ENCODE data around the gene ATP2C1.

ATP2C1 gene

DNA sequence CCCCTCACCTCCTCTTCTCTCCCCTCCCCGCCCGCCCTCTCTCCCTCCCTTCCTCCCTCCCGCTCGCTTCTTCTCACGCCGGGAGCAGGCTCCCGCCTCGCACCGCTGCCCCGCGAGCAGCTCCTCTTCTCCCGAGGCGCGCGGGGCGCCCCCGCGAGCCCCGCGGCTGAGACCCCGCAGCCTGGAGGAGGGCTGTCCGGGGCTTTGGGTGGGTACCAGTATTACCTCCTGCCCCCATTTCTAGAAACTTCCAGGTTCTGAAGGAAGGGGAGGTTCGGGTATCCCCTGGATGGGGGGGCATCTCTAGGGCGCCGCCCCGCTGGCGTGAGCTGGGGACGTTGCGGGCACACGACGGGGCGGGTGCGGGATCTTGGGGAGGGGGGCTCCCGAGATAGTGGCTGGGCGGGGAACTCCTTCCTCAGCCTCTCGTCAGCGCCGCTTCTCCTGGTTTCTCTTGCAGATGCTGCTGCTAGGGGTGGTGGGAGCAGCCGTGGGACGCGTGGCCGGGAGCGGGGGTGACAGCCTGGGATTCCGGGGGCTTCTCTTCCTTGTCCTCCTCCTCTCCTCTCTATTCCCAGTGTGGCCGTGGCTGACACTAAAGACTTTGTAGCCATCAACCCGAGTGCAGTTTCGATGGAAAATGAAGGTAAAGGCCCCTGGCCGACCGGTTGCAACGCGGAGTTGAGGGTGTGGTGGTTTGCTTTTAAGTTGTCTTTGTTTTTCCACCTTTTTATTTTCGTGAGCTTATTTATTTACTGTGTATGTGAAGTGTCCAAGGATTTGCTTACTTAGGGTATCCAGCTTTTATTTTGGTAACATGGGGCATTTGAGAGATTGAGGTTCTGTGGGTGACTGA lies 474 bp downstream of the ATP2C1 start:
- DNase-seq (ENCODE audit: low read depth in 2 of 2), result peak; percentile 2 to 10

GRCh38 chr3:130894986-130895280 lies 1.0 kb downstream of the ATP2C1 start:
- DNase-seq (ENCODE audit: low read depth in 2 of 2), result no peak

GRCh38 chr3:130895690-130896488 lies 2.0 kb downstream of the ATP2C1 start:
- DNase-seq (ENCODE audit: low read depth in 2 of 2), result no peak

DNA sequence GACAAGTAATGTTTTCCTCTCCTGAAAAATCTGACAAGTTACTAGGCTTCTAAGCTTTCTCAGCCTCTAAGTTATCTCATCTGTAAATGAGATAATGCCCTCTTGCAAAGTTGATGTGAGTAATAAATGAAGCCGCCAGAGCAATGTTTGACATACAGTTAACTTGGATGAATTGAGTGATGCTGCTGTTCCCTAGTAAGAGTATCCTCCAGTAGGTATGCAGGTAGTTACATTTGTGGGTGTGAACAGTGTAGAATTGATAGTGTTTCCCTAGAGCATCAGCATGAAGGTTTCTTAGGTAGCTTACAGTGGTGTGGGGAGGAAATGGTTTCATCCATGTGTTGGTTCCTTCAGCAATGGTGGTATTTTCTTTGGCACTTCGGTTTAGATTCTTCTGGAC lies 3.4 kb downstream of the ATP2C1 start:
- DNase-seq (ENCODE audit: low read depth in 2 of 2), result no peak

GRCh38 chr3:130900959-130901358 lies 7.1 kb downstream of the ATP2C1 start:
- DNase-seq (ENCODE audit: low read depth in 2 of 2), result no peak

DNA sequence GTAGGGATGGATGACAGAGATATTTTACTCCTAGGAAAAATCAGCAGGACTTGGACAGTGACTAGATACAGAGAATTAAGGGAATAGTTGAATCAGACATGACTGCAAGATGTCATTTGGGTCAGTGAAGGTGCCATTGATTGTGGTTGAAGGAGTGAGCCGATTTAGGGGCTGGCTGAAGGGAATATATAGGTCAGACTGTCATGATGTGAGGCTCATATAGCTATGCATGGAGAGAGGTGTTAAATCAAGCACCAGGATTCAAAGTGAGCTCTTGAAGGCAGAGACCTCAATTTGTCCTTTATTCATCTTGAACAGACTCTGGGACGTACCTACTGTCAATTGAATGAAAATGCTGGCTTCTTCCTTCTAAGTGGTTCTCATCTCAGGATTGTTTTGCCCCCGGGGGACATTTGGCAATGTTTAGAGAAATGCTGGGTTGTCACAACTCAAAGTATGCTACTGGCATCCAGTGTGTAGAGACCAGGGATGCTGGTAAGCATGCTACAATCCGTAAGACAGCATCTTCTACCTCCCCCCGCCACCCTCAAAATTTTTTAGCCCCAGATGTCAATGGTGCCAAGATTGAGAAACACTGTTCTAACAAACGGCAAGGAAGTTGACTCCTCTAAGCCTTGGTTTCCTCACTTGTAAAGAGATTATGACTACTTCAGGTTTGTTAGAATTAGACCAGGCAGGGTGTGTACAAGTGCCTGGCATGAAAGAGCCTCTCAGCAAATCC lies 7.8 kb downstream of the ATP2C1 start:
- DNase-seq (ENCODE audit: low read depth in 2 of 2), result no peak

GRCh38 chr3:130903412-130903908 lies 9.6 kb downstream of the ATP2C1 start:
- no peak for DNase-seq (ENCODE audit: low read depth in 2 of 2)

DNA sequence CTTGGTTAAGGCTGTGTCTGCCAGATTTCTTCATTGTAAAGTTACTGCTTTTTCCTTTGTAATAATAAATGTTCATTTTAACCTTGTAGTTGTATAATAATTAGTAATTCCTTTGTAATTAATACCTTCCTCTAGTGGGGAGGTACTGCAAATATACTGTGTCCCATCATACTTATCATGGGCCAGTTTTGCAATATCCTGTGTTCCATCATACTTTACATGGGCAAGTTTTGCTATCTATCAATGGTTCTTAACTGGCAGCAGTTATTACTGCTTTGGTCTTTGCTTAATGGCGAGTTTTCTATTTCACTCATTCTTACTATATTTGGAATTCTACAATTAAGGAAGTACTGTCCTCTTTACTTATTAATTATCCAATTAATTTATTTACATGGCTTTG lies 10.6 kb downstream of the ATP2C1 start:
- no peak for DNase-seq (ENCODE audit: low read depth in 2 of 2)

DNA sequence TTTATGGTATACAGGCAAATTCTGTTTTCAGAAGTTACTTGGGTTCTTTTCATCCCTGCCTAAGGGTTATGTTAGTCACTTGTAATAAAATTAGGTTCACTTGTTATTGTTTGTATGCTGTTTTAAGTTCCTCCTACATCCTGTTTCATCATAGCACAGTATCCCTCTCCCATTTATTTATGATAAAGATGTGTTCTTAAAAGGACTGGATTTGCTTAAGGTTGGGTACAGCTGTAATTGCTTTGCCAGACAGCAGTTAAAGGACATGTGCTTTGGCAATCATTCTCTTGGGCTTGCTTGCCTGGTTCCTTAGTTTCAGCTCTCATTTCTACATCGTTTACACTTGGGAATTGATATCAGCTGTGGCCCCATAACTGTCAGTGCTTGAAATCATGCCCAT lies 11.7 kb downstream of the ATP2C1 start:
- DNase-seq (ENCODE audit: low read depth in 2 of 2), result no peak

GRCh38 chr3:130906374-130906995 lies 12.6 kb downstream of the ATP2C1 start:
- no peak for DNase-seq (ENCODE audit: low read depth in 2 of 2)

DNA sequence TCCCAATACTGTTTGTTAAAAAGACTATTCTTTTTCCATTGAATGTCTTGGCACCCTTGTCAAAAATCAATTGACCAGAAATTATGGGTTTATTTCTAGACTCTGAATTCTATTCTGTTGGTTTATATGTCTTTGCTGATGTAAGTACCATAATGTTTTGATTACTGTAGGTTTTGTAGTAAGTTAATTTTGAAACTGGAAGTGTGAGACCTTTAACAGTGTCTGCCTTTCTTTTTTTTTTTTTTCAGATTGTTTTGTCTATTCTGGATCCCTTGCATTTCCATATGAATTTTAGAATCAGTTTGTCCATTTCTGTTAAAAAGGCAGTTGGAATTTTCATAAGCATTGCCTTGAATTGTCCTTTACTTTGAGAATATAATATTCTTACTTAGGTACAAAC lies 13.6 kb downstream of the ATP2C1 start:
- DNase-seq (ENCODE audit: low read depth in 2 of 2), result no peak

- no peak for DNase-seq (ENCODE audit: low read depth in 2 of 2)
Measured at GRCh38 chr3:130907966-130908365, 14.1 kb downstream of the ATP2C1 start.

DNA sequence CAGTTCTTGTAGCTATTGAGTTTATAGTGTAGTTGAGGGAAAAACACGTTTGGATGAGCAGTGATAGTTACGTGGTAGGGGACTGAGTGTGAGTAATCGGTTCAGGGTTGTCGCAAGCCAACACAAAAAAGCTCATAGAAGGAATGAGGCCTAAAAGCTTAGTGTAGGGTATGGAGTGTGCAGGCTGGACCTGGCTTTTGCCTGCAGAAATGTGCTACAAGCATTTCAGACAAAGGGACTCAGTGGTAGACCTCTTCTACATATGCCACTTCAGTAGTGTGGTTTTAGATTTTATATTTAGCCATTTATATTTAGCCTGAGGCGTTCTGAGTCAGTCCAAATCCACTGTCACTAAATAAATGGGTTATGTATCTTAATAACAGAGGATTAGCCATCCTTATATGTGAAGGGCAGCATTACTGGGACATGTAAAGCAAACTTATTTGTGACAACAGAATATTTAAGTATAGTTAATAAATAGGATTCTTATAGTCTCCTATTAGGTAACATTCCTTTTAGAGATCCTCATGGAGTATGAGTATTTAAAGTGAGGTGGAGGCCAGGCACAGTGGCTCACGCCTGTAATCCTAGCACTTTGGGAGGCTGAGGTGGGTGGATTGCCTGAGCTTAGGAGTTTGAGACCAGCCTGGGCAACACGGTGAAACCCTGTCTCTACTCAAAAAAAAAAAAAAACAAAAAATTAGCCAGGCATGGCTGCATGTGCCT lies 21.8 kb downstream of the ATP2C1 start:
- DNase-seq (ENCODE audit: low read depth in 2 of 2), result no peak

GRCh38 chr3:130916507-130917167 lies 22.8 kb downstream of the ATP2C1 start:
- DNase-seq (ENCODE audit: low read depth in 2 of 2), result no peak

GRCh38 chr3:130918328-130918727 lies 24.4 kb downstream of the ATP2C1 start:
- no peak for DNase-seq (ENCODE audit: low read depth in 2 of 2)

DNA sequence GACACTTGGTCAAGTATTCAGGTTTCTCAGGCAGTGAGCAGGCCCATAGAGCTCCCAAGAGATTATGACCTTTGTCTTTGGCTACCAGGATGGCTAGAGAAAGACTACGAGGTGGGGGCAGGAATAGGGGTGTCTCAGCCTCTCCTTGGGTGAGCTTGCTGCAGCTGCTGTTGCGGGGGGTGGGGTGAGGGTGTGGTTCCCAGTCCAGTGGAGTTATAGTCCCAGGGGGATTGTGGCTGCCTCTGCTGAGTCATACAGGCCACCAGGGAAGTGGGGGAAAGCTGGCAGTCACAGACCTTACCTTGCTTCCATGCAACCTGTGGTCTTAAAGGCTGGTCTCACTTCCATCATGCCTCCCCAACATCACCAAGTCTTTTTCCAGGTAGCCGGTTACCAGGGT lies 31.7 kb downstream of the ATP2C1 start:
- DNase-seq (ENCODE audit: low read depth in 2 of 2), result no peak

DNA sequence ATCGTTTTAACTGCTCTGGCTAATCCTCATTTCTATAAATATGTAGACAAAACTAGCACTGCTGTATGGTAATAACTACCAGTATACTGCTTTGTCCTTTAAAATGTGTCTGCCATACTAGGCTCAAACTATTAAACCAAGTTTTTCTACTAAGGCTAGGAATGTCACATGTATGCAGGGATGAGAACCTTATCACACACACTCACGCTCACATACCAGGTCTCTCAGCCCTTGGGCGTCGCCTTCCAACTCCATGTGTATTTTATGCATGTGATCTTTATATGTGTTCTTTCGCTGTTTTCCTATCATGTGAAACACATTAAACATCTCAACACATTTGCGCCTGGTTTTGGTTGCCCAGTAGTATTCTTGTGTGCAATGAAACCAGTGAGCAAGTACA lies 32.6 kb downstream of the ATP2C1 start:
- DNase-seq (ENCODE audit: low read depth in 2 of 2), result no peak

- DNase-seq (ENCODE audit: low read depth in 2 of 2), result no peak
Measured at GRCh38 chr3:130929804-130930203, 35.9 kb downstream of the ATP2C1 start.

- DNase-seq (ENCODE audit: low read depth in 2 of 2), result no peak
Measured at GRCh38 chr3:130932979-130933378, 39.1 kb downstream of the ATP2C1 start.

GRCh38 chr3:130933801-130934345 lies 40.0 kb downstream of the ATP2C1 start:
- no peak for DNase-seq (ENCODE audit: low read depth in 2 of 2)

Measured in stimulated activated CD8-positive, alpha-beta memory T cell treated with anti-CD3 and anti-CD28 coated beads, Interleukin-2, amount 100 ng/mL, for 1 hour (primary cell).